ENCODE measurements around the gene GTF2A1L.
"Not testable (repeated sequence)": the region's sequence is repeated elsewhere in the genome, so short reads cannot be mapped to it uniquely, and the experiment has no call there.

The GTF2A1L gene

DNA sequence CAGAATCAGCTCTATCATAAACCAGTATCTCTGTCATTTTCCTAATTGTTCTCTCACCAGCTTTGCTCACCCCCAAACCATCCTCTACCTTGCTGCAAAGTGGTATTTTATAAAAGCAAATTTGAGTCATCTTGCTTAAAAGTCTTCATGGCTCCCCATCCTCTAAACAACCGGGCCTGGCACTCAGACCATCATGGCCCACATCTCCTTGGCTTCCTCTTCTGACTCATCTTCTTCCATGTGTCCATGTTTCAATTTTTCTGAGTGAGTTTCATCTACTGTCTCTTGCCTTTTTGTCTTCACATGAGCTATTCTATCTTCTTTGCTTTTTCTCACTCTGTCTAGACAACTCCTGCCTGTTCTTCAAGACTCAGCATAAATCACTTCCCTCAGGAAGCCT lies 79.2 kb downstream of the GTF2A1L start:
- TF ChIP-seq, protein P1, sequence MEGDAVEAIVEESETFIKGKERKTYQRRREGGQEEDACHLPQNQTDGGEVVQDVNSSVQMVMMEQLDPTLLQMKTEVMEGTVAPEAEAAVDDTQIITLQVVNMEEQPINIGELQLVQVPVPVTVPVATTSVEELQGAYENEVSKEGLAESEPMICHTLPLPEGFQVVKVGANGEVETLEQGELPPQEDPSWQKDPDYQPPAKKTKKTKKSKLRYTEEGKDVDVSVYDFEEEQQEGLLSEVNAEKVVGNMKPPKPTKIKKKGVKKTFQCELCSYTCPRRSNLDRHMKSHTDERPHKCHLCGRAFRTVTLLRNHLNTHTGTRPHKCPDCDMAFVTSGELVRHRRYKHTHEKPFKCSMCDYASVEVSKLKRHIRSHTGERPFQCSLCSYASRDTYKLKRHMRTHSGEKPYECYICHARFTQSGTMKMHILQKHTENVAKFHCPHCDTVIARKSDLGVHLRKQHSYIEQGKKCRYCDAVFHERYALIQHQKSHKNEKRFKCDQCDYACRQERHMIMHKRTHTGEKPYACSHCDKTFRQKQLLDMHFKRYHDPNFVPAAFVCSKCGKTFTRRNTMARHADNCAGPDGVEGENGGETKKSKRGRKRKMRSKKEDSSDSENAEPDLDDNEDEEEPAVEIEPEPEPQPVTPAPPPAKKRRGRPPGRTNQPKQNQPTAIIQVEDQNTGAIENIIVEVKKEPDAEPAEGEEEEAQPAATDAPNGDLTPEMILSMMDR (IDR thresholded peaks at IDR 0.05; ENCODE audit: insufficient read depth, low read length, missing control alignments) = no peak
- POLR2A ChIA-PET = no interaction called here
- CTCF ChIA-PET = no interaction called here
- H3K4me3 ChIP-seq (ENCODE audit: low read depth, low read length) = no peak overlapping the region
- no peak for DNase-seq (ENCODE audit: low read depth, low spot score)

DNA sequence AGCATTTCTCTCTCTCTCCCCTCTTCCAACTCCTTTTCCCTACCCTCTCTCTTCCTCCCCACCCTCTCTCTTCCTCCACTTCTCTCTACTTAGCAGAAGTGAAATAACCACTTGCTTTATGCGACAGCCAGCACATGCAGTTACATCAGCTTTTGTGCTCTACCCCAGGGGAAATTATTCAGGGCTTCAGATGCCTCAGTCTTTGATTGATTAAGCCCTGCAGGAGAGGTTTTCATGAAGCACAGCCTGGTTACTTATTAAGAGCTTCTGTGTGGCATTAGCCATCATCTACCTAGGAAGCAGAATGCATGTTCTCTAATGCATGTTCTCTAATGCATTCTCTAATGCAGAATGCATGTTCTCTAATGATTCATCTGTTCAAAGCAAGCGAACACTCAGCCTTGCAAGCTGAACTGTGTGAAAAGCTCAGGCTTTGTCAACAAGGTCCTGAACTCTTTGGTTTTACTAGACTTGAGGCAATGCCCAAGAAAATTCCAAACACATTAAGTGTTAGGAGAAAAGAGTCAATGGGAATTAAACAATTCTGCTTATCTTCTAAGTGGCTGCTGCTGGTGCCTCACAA lies 81.8 kb downstream of the GTF2A1L start:
- ChIA-PET CTCF (no interaction called here), POLR2A (no interaction called here)
- TF ChIP-seq, protein P1 (IDR thresholded peaks at IDR 0.05; ENCODE audit: insufficient read depth, low read length, missing control alignments) = no peak
- no peak overlapping the region for H3K4me3 ChIP-seq (ENCODE audit: low read depth, low read length)
- DNase-seq (ENCODE audit: low read depth, low spot score) = no peak

DNA sequence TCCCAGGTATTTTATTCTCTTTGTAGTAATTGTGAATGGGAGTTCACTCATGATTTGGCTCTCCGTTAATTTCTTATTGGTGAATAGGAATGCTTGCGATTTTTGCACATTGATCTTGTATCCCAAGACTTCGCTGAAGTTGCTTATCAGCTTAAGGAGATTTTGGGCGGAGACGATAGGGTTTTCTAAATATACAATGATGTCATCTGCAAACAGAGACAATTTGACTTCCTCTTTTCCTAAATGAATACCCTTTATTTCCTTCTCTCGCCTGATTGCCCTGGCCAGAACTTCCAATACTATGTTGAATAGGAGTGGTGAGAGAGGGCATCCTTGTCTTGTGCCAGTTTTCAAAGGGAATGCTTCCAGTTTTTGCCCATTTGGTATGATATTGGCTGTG lies 86.0 kb downstream of the GTF2A1L start:
- POLR2A ChIA-PET; H3K4me3 ChIP-seq (ENCODE audit: low read depth, low read length); CTCF ChIA-PET; DNase-seq (ENCODE audit: low read depth, low spot score): not testable (repeated sequence)

DNA sequence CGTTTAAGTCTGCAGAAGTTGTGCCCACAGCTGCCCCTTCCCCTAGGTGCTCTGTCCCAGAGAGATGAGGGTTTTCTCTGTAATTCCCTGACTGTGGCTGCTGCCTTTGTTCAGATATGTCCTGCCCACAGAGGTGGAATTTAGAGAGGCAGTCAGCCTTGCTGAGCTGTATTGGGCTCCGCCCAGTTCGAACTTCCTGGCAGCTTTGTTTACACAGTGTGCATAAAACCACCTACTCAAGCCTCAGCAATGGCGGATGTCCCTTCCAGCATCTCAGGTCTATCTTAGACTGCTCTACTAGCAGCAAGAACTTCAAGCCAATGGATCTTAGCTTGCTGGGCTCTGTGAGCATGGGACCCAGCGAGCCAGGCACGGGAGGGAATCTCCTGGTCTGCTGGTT lies 89.8 kb downstream of the GTF2A1L start:
- no peak overlapping the region for H3K4me3 ChIP-seq (ENCODE audit: low read depth, low read length)
- CTCF ChIA-PET = no interaction called here
- DNase-seq (ENCODE audit: low read depth, low spot score) = no peak
- TF ChIP-seq, protein P1 (IDR thresholded peaks at IDR 0.05; ENCODE audit: insufficient read depth, low read length, missing control alignments) = no peak
- POLR2A ChIA-PET = no interaction called here

DNA sequence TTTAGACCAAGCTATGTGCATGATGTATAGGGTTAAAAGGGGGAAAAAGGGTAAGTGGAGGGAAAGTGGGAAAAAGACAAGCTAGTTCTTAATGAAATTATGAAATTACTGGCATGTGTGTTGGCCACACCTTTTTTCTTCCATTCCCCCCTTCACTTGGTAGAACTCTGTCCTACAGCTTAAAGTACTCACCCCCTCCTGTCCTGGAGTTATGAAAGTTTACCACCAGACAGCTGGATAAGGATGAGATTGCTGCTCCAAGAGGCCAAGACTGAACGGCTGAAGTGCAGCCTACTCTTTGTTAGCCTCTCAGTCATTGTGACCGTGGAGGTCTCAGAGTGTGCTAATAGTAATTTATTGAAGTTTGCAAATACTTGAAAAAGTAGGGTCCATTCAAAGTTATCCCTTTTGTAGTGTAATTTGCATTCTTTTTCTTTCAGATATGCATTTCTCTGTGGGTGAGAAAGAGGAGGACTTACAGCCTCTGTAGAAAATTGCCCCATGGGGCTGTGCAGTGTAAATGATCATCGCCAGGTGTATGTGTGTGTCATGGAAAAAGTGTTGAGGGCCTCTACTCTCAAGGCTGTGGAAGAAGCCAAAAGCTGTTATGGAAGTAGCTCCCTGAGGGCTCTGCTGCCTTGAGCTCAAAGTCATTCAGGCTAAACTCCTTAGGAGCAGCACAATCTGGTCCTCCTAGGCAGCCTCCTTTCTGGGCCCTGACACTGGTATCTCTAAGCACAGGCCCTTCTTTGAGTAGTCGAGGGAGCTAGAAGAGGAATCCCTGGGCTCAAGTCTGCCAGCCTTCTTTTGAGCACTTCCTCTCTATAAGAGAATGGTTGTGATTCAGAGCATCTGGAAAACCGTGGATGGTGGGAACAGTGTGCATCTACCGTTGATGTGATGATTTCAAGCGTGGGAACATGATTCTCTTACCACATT lies 91.7 kb downstream of the GTF2A1L start:
- POLR2A ChIA-PET = no interaction called here
- CTCF ChIA-PET = no interaction called here
- DNase-seq (ENCODE audit: low read depth, low spot score) = no peak
- no peak overlapping the region for H3K4me3 ChIP-seq (ENCODE audit: low read depth, low read length)
- TF ChIP-seq, protein P1 (IDR thresholded peaks at IDR 0.05; ENCODE audit: insufficient read depth, low read length, missing control alignments) = no peak

DNA sequence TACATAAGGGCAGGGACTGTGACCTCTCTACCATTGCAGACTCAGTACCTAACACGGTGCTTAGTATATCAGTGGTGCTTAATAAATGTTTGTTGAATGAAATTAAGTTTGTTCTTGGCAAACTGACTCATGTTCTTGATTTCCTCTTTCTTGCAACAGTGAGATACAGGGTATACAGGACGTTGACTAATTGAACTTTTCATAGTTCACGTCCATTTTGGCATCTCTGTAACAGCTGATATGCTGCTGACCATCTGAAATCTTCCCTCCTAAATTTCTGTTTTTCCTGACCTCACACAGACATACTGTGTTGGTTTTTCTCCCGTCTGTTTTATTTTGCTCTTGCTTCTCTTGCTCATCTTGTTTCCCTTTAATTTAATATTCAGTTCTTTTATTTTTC lies 93.7 kb downstream of the GTF2A1L start:
- ChIA-PET CTCF (no interaction called here), POLR2A (no interaction called here)
- no peak for DNase-seq (ENCODE audit: low read depth, low spot score)

More for the DNA sequence above, 93.7 kb downstream of the GTF2A1L start:
- H3K4me3 ChIP-seq (ENCODE audit: low read depth, low read length) = no peak overlapping the region
- TF ChIP-seq, protein P1 (IDR thresholded peaks at IDR 0.05; ENCODE audit: insufficient read depth, low read length, missing control alignments) = no peak

All from AG04449 (cell line).